Left hindlimb (tissue), 1 donor: Measurements from ENCODE around the gene FREM1.

Source experiments
- DNase-seq: peaks from one replicate; pipeline ENCODE4 v3.0.0-alpha.2; 2018

Gene FREM1

GRCh38 chr9:14752871-14753270 lies 157.4 kb downstream of the FREM1 start:
- no peak for DNase-seq

DNA sequence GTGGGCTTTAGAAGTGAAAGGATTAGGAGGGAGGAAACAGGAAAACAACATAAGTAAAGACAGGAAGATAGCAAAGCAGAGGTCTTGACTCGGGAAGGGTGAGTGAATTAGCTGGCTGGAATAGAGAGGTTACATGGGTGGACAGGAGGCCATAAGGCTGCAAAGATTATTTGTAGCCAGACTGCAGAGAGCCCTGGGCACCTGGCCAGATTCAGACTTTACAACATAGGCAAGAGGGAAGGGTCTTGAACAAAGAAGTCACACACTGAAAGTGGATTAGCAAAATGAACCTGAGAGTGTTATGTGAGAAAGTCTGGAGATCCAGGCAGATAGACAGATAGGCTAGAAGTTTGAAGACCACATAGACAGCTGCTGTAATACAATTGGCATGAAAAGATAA lies 158.0 kb downstream of the FREM1 start:
- DNase-seq, result no peak

DNA sequence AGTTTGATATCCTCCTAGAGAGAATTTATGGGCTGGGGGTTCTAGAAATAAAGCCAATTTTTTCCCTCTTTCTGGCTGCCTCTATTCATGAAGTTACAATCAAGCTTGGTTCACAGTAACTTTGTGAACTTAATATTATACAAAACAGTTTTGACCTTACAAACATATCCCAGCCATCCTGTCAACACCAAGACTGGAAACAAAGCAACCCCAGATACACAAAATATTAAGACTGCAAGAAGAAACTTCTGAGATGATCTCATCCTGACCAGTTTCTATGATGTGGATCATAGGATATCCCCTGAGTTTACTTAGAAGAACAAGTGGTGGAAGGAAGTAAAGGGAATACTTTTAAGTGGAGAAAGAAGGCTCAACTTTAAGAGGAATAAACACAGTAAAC lies 159.4 kb downstream of the FREM1 start:
- no peak for DNase-seq

GRCh38 chr9:14749741-14750211 lies 160.5 kb downstream of the FREM1 start:
- DNase-seq, result no peak

GRCh38 chr9:14748373-14748772 lies 161.9 kb downstream of the FREM1 start:
- no peak for DNase-seq

GRCh38 chr9:14747111-14747510 lies 163.1 kb downstream of the FREM1 start:
- DNase-seq, result no peak

GRCh38 chr9:14746626-14747025 lies 163.6 kb downstream of the FREM1 start:
- DNase-seq, result no peak

- DNase-seq, result no peak
These were observed 165.5 kb downstream of the FREM1 start for GRCh38 chr9:14744768-14745167.

GRCh38 chr9:14741369-14741768 lies 168.9 kb downstream of the FREM1 start:
- no peak for DNase-seq

DNA sequence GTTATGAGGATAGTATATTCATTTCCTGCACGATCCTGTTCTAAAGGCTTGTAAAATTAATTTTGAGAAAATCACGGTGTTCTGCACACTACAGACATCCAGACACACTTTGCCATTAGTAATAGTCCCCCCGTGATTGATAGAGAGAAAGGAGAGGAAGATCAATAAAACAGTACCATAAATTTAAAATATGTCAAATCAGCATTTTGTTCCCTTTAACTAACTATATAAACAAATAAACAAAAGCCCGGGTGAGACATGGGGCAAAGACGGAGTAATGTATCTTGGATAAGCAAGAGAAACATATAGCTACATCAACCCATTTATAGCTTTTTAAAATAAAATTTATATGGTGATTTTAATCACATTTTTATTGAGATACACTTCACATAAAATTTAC lies 177.1 kb downstream of the FREM1 start:
- no peak for DNase-seq

GRCh38 chr9:14731294-14731981 lies 178.8 kb downstream of the FREM1 start:
- no peak for DNase-seq

GRCh38 chr9:14730461-14730898 lies 179.7 kb downstream of the FREM1 start:
- DNase-seq, result peak; percentile 78

GRCh38 chr9:14723301-14723700 lies 186.9 kb downstream of the FREM1 start:
- DNase-seq, result no peak

GRCh38 chr9:14722391-14723035 lies 187.7 kb downstream of the FREM1 start, which contains the start of gene CER1:
CER1 (minus strand) TSS chr9:14722733; CDS start chr9:14722672, 61 bp downstream.
- no peak for DNase-seq

GRCh38 chr9:14719231-14719923 lies 190.9 kb downstream of the FREM1 start:
- DNase-seq, result no peak

GRCh38 chr9:14715102-14715501 lies 195.1 kb downstream of the FREM1 start:
- no peak for DNase-seq

DNA sequence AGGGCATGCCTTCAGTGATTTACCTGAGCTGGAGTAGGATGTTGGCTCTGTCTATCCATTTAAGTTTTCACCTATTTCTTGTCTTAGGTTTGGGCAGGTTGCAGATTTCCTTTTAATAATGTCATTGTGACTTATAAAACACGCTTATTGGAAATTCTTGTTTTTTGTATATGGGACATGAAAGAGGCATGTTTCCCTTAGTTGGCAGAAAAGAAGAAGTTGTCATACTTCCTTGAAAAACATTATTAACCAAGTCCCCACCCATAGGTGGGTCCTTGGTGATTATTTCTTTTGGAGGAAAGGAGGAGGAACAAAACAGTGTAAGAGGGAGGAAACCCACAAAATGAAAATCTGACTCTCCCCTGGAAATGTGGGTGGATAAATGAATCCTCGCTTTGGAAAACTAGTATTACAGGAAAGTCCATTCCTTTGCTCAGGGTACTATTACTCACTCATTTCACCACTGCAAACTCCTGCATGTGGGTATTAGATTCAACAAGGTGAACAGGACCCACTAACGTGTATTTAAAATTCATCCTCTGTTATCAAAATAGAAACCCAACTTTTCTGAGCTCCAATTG lies 197.0 kb downstream of the FREM1 start:
- no peak for DNase-seq

GRCh38 chr9:14710804-14711203 lies 199.4 kb downstream of the FREM1 start:
- DNase-seq, result no peak

- no peak for DNase-seq
These were observed 203.6 kb downstream of the FREM1 start for GRCh38 chr9:14706530-14707140.

GRCh38 chr9:14705079-14705478 lies 205.1 kb downstream of the FREM1 start:
- no peak for DNase-seq

- no peak for DNase-seq
These were observed 205.9 kb downstream of the FREM1 start for GRCh38 chr9:14704281-14704680.

DNA sequence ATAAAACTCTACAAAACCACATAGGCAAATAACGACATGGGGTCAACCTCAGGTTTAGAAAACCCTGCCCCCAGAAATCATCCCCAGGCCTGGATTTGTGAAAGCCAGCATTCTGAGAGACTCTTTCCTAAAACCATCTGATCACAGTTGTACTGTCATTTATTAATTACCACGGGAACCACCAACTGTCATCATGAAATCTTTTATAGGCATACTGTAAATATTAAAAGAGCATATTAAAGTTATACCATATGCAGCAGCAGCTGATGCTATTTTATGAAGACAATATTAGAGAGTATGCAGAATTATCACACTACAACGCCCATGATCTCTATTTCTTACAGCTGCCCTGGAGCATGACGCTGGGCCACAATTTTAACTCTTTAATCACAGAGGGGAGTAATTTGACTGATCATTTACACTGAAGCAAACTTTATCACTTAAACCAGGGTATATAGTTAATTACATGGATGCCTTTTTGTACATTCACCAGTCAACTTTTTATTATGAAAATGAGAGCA lies 208.0 kb downstream of the FREM1 start:
- DNase-seq, result no peak
